Gastrocnemius medialis (tissue), 4 donors: ENCODE measurements around the gene S1PR3.

ENCODE experiments used
- CTCF ChIP-seq, 5 experiments: fragments of 450-650 bp in 3 of 5; fragments of 200-600 bp in 2 of 5; sonication (generic) in 2 of 5; IDR thresholded peaks in 4 of 5; conservative IDR thresholded peaks in 1 of 5; 1 replicate in 4 of 5; 2 replicates in 1 of 5; pipeline ENCODE4 v1.5.1; 2016 to 2019; ENCODE audit warnings: antibody characterized with exemption in 5 of 5, mild to moderate bottlenecking in 3 of 5, moderate library complexity in 3 of 5
- POLR2A ChIP-seq, 2 donors: fragments of 450-650 bp; IDR thresholded peaks; one replicate each; pipeline ENCODE4 v1.6.1; 2017; ENCODE audit warnings: antibody characterized with exemption in 2 of 2, mild to moderate bottlenecking in 2 of 2, moderate library complexity in 2 of 2

GRCh38 chr9:88975966-88976889, 15.0 kb upstream of the S1PR3 start:
- no peak for TF ChIP-seq CTCF (IDR thresholded peaks at IDR 0.05 in 4 of 5, conservative IDR thresholded peaks at IDR 0.05 in 1 of 5)
- no peak for TF ChIP-seq POLR2A (IDR thresholded peaks at IDR 0.05)
